OCI-LY1 (cell line): Measurements from ENCODE around the gene SLC30A3.

Source experiments
- H2AFZ ChIP-seq: fragments of 200-600 bp; sonication (generic), shearing (Covaris generic); 2 replicates; pipeline ENCODE4 v1.6.0; 2014; ENCODE audit warnings: antibody characterized with exemption, mild to moderate bottlenecking, low read length
- H3F3A ChIP-seq: fragments of 200-600 bp; sonication (generic), shearing (Covaris generic); 2 replicates; pipeline ENCODE4 v1.6.0; 2014; ENCODE audit warnings: mild to moderate bottlenecking, antibody characterized with exemption, low read length, moderate library complexity; ENCODE audit not compliant: insufficient read depth
- H3K27ac ChIP-seq: fragments of 200-600 bp; sonication (generic); 2 replicates; pipeline ENCODE4 v1.5.1; 2014; ENCODE audit warnings: low read length, mixed run types, mild to moderate bottlenecking, low read depth; ENCODE audit not compliant: poor library complexity, severe bottlenecking
- H3K27me3 ChIP-seq: fragments of 200-600 bp; sonication (generic); 2 replicates; pipeline ENCODE4 v1.6.0; 2014; ENCODE audit warnings: antibody characterized with exemption, mild to moderate bottlenecking, low read length, moderate library complexity; ENCODE audit not compliant: insufficient read depth
- H3K36me3 ChIP-seq: fragments of 200-600 bp; sonication (generic); 2 replicates; pipeline ENCODE4 v1.6.1; 2014; ENCODE audit warnings: mild to moderate bottlenecking, antibody characterized with exemption, low read length, moderate library complexity, mixed read lengths; ENCODE audit not compliant: insufficient read depth
- H3K4me1 ChIP-seq: fragments of 200-600 bp; sonication (generic); 2 replicates; pipeline ENCODE4 v1.5.1; 2014; ENCODE audit warnings: mild to moderate bottlenecking, low read length, moderate library complexity; ENCODE audit not compliant: insufficient read depth, severe bottlenecking
- H3K4me2 ChIP-seq: fragments of 200-600 bp; sonication (generic), shearing (Covaris generic); 2 replicates; pipeline ENCODE4 v1.6.1; 2014; ENCODE audit warnings: low read length
- H3K4me3 ChIP-seq: fragments of 200-600 bp; sonication (generic); 2 replicates; pipeline ENCODE4 v1.5.1; 2014; ENCODE audit warnings: low read length, low read depth, mild to moderate bottlenecking, mixed read lengths; ENCODE audit not compliant: poor library complexity, severe bottlenecking
- H3K79me2 ChIP-seq: fragments of 200-600 bp; shearing (Covaris generic); 2 replicates; pipeline ENCODE4 v1.6.1; 2016; ENCODE audit warnings: mixed run types, low read length, mixed read lengths; ENCODE audit not compliant: insufficient read depth
- H3K9ac ChIP-seq: fragments of 200-600 bp; sonication (generic), shearing (Covaris generic); 2 replicates; pipeline ENCODE4 v1.6.1; 2014; ENCODE audit warnings: mild to moderate bottlenecking, low read length, mixed read lengths
- H3K9me2 ChIP-seq: fragments of 200-600 bp; sonication (generic), shearing (Covaris generic); 2 replicates; pipeline ENCODE4 v1.6.1; 2014; ENCODE audit warnings: low read depth, mild to moderate bottlenecking, low read length, mixed read lengths
- H3K9me3 ChIP-seq: fragments of 200-600 bp; shearing (Covaris generic); 2 replicates; pipeline ENCODE4 v1.6.1; 2014; ENCODE audit warnings: low read length, mixed read lengths
- H4K20me1 ChIP-seq: fragments of 200-600 bp; sonication (generic), shearing (Covaris generic); 2 replicates; pipeline ENCODE4 v1.6.0; 2016; ENCODE audit warnings: mild to moderate bottlenecking, low read length; ENCODE audit not compliant: insufficient read depth
- CTCF ChIP-seq: fragments of 200-600 bp; sonication (generic), shearing (Covaris generic); IDR thresholded peaks from 2 replicates; pipeline ENCODE4 v1.5.1; 2017; ENCODE audit warnings: mild to moderate bottlenecking, antibody characterized with exemption, low read length, moderate library complexity, mixed read lengths
- EZH2 ChIP-seq: fragments of 200-600 bp; sonication (generic), shearing (Covaris generic); IDR thresholded peaks from 2 replicates; pipeline ENCODE4 v1.8.0; 2017; ENCODE audit warnings: borderline replicate concordance, mixed run types, mild to moderate bottlenecking, antibody characterized with exemption, low read length, moderate library complexity, mixed read lengths

SLC30A3 gene

GRCh38 chr2:27242614-27242951, 20.3 kb downstream of the SLC30A3 start:
- Histone ChIP-seq H3K36me3 (peaks cover 77% of the 10 kb centered on the region), H2AFZ (no peak overlapping the region), H3F3A (no peaks in the 10 kb centered on the region; the same call in 1 of the 2 replicates), H3K27me3 (no peaks in the 10 kb centered on the region), H3K4me3 (no peak overlapping the region), H4K20me1 (no peaks in the 10 kb centered on the region), H3K9ac (no peak overlapping the region), H3K4me2 (no peak overlapping the region), H3K4me1 (no peaks in the 10 kb centered on the region), H3K9me3 (no peaks in the 10 kb centered on the region), H3K27ac (no peak overlapping the region), H3K9me2 (no peaks in the 10 kb centered on the region), H3K79me2 (no peaks in the 10 kb centered on the region)
- TF ChIP-seq EZH2 (no peak), CTCF (no peak)

- H3K27ac ChIP-seq = no peak overlapping the region
- no peak overlapping the region for H3K9ac ChIP-seq
- no peak overlapping the region for H3K4me3 ChIP-seq
- no peaks in the 10 kb centered on the region for H3F3A ChIP-seq
- no peaks in the 10 kb centered on the region for H3K9me3 ChIP-seq
- H3K4me1 ChIP-seq = no peaks in the 10 kb centered on the region
- H2AFZ ChIP-seq = no peak overlapping the region
- TF ChIP-seq EZH2 = no peak
- H3K27me3 ChIP-seq = no peaks in the 10 kb centered on the region
- no peaks in the 10 kb centered on the region for H3K9me2 ChIP-seq
- no peaks in the 10 kb centered on the region for H4K20me1 ChIP-seq
- no peaks in the 10 kb centered on the region for H3K79me2 ChIP-seq
- H3K36me3 ChIP-seq = peaks cover 83% of the 10 kb centered on the region
- H3K4me2 ChIP-seq = no peak overlapping the region
Observed at GRCh38 chr2:27241761-27242613, 20.9 kb downstream of the SLC30A3 start.

GRCh38 chr2:27240406-27240805, 22.4 kb downstream of the SLC30A3 start:
- peaks cover 99% of the 10 kb centered on the region for H3K36me3 ChIP-seq
- TF ChIP-seq EZH2 (no peak), CTCF (no peak)

GRCh38 chr2:27238976-27239375, 23.9 kb downstream of the SLC30A3 start:
- TF ChIP-seq CTCF (no peak), EZH2 (no peak)
- no peaks in the 10 kb centered on the region for H3K9me3 ChIP-seq
- no peak overlapping the region for H3K27ac ChIP-seq
- H3K79me2 ChIP-seq = no peaks in the 10 kb centered on the region
- H3F3A ChIP-seq = no peaks in the 10 kb centered on the region
- H3K9me2 ChIP-seq = no peaks in the 10 kb centered on the region
- no peak overlapping the region for H3K9ac ChIP-seq
- no peaks in the 10 kb centered on the region for H3K27me3 ChIP-seq
- no peak overlapping the region for H3K4me3 ChIP-seq
- no peak overlapping the region for H2AFZ ChIP-seq
- no peaks in the 10 kb centered on the region for H3K4me1 ChIP-seq
- H3K4me2 ChIP-seq = no peak overlapping the region
- peaks cover 99% of the 10 kb centered on the region for H3K36me3 ChIP-seq
- no peaks in the 10 kb centered on the region for H4K20me1 ChIP-seq

More at GRCh38 chr2:27240406-27240805, 22.4 kb downstream of the SLC30A3 start:
- no peaks in the 10 kb centered on the region for H3K4me1 ChIP-seq
- H3K9ac ChIP-seq = no peak overlapping the region
- no peaks in the 10 kb centered on the region for H3K27me3 ChIP-seq
- no peaks in the 10 kb centered on the region for H4K20me1 ChIP-seq
- no peaks in the 10 kb centered on the region for H3F3A ChIP-seq
- H2AFZ ChIP-seq = no peak overlapping the region
- H3K4me3 ChIP-seq = no peak overlapping the region
- no peak overlapping the region for H3K4me2 ChIP-seq
- H3K79me2 ChIP-seq = no peaks in the 10 kb centered on the region
- H3K27ac ChIP-seq = no peak overlapping the region
- no peaks in the 10 kb centered on the region for H3K9me2 ChIP-seq
- no peaks in the 10 kb centered on the region for H3K9me3 ChIP-seq
